GM20431 (cell line): Measurements from ENCODE around the gene DSC2.
"Not testable (repeated sequence)": the region's sequence is repeated elsewhere in the genome, so short reads cannot be mapped to it uniquely, and the experiment has no call there.

Experiments
- in situ Hi-C: fragments of 300-500 bp; cut with MseI, MboI; formaldehyde crosslinking; loops from one replicate; pipeline ENCODE4 v1.15.0; 2020; ENCODE audit warnings: low sequenced_read_pairs; ENCODE audit not compliant: unreplicated experiment

DSC2 gene

GRCh38 chr18:31046916-31047315 lies 55.3 kb downstream of the DSC2 start:
- in situ Hi-C loops = no loop called here

- in situ Hi-C loops = no loop called here
Observed at GRCh38 chr18:31045599-31045998, 56.6 kb downstream of the DSC2 start.

- in situ Hi-C loops = no loop called here
Observed at GRCh38 chr18:31044926-31045325, 57.3 kb downstream of the DSC2 start.

GRCh38 chr18:31043709-31044108 lies 58.5 kb downstream of the DSC2 start:
- in situ Hi-C loops = no loop called here

- in situ Hi-C loops = no loop called here
Observed at GRCh38 chr18:31042406-31043181, 59.6 kb downstream of the DSC2 start, which contains the start of gene DSC3. DSC3 (minus strand) TSS chr18:31042742; CDS start chr18:31042660, 82 bp downstream.

- in situ Hi-C loops = no loop called here
Observed at GRCh38 chr18:31042084-31042405, 60.2 kb downstream of the DSC2 start.

- in situ Hi-C loops = no loop called here
Observed at GRCh38 chr18:31041271-31042083, 60.7 kb downstream of the DSC2 start.

GRCh38 chr18:31040686-31041270 lies 61.4 kb downstream of the DSC2 start:
- in situ Hi-C loops = no loop called here

- in situ Hi-C loops = no loop called here
Observed at GRCh38 chr18:31039426-31039825, 62.8 kb downstream of the DSC2 start.

- in situ Hi-C loops = not testable (repeated sequence)
Observed at GRCh38 chr18:31037686-31038085, 64.5 kb downstream of the DSC2 start.

- in situ Hi-C loops = no loop called here
Observed at GRCh38 chr18:31034541-31034940, 67.7 kb downstream of the DSC2 start.

- in situ Hi-C loops = no loop called here
Observed at GRCh38 chr18:31030574-31031278, 71.5 kb downstream of the DSC2 start.

GRCh38 chr18:31015715-31016434 lies 86.3 kb downstream of the DSC2 start:
- in situ Hi-C loops = no loop called here

GRCh38 chr18:31011455-31011854 lies 90.8 kb downstream of the DSC2 start:
- in situ Hi-C loops = not testable (repeated sequence)

GRCh38 chr18:31010601-31011000 lies 91.6 kb downstream of the DSC2 start:
- in situ Hi-C loops = no loop called here
